Activated naive CD8-positive, alpha-beta T cell treated with anti-CD3 and anti-CD28 coated beads, Interleukin-2, amount 50 U/mL, for 16 hours (primary cell): ENCODE measurements around the gene MORC3.

Experiments used
- DNase-seq: peaks from one replicate; pipeline ENCODE4 v3.0.0-alpha.2; 2020; ENCODE audit warnings: low read depth, low spot score

MORC3 gene

GRCh38 chr21:36423771-36424433 is 103.9 kb downstream of the MORC3 start:
- no peak for DNase-seq

DNA sequence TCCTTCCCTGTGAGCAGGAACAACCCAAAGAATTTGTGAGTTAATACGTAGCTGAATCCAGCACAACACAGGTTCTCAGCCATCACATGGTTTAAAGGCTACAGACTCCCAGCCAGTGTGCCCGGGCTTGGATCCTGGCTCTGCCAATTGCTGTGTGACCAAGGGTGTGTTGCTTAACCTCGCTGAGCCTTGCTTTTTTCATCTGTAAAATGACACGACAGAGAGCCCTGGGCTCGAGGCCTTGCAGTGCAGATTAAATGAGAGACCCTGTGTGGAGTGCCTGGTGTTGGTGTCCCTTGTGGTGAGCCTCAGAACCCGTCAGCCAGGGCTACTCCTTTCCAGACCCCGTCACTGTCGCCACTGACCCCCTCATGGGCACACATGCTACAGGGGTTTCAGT is 104.6 kb downstream of the MORC3 start:
- DNase-seq, result no peak

DNA sequence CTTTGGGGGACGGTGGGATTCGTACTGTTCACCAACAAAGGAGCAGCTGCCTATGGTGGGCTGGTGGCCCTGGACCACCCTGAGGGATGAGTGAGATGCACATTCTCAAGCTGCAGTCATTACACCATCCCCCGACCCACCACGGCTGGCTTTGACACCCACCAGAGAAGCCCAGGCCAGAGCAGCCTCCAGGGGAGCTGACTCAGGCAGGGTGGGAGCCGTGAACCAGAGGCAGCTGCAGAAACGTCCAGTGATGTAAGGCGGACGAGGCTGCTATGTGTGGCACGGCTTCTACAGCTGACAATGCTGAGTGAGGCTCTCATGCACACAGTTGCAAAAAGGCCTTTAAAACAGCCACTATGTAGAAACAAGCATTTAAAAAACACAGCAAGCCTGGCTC is 105.3 kb downstream of the MORC3 start:
- no peak for DNase-seq
